ENCODE data around the gene IGFBP2.

GRCh38 chr2:216654528-216655052 lies 21.4 kb downstream of the IGFBP2 start:
- TF ChIP-seq CTCF (IDR thresholded peaks at IDR 0.05), result no peak
- TF ChIP-seq POLR2A (IDR thresholded peaks at IDR 0.05), result no peak

All from esophagus squamous epithelium (tissue), 4 donors.